Measurements from ENCODE around the gene LDLRAD4. TPM values are rescaled to one million over a fixed set of nuclear protein-coding genes. Genes with fewer than 3 reads are reported as not detected.

The LDLRAD4 gene
- polyA plus RNA-seq, 4 donors, result 10.5 to 11.6 (median 11.5) TPM

- DNase-seq (ENCODE audit: low read depth in 4 of 4, low spot score in 3 of 4), result no peak
These were observed 320.5 kb downstream of the LDLRAD4 start for GRCh38 chr18:13539050-13539449.

GRCh38 chr18:13539843-13540476 lies 321.4 kb downstream of the LDLRAD4 start:
- DNase-seq (ENCODE audit: low read depth in 4 of 4, low spot score in 3 of 4), result no peak

- no peak for DNase-seq (ENCODE audit: low read depth in 4 of 4, low spot score in 3 of 4)
These were observed 322.1 kb downstream of the LDLRAD4 start for GRCh38 chr18:13540477-13541182.

GRCh38 chr18:13541621-13542519 lies 323.3 kb downstream of the LDLRAD4 start:
- DNase-seq (ENCODE audit: low read depth in 4 of 4, low spot score in 3 of 4), result no peak

- no peak for DNase-seq (ENCODE audit: low read depth in 4 of 4, low spot score in 3 of 4)
These were observed 323.9 kb downstream of the LDLRAD4 start for GRCh38 chr18:13542520-13542847.

- no peak for DNase-seq (ENCODE audit: low read depth in 4 of 4, low spot score in 3 of 4)
These were observed 324.6 kb downstream of the LDLRAD4 start for GRCh38 chr18:13543144-13543543.

- DNase-seq (ENCODE audit: low read depth in 4 of 4, low spot score in 3 of 4), result no peak
These were observed 325.5 kb downstream of the LDLRAD4 start for GRCh38 chr18:13543811-13544732.

- no peak for DNase-seq (ENCODE audit: low read depth in 4 of 4, low spot score in 3 of 4)
These were observed 326.4 kb downstream of the LDLRAD4 start for GRCh38 chr18:13544953-13545352.

GRCh38 chr18:13545514-13545913 lies 327.0 kb downstream of the LDLRAD4 start:
- no peak for DNase-seq (ENCODE audit: low read depth in 4 of 4, low spot score in 3 of 4)

- no peak for DNase-seq (ENCODE audit: low read depth in 4 of 4, low spot score in 3 of 4)
These were observed 327.4 kb downstream of the LDLRAD4 start for GRCh38 chr18:13545955-13546354.

GRCh38 chr18:13546638-13547037 lies 328.1 kb downstream of the LDLRAD4 start:
- DNase-seq (ENCODE audit: low read depth in 4 of 4, low spot score in 3 of 4), result no peak

- DNase-seq (ENCODE audit: low read depth in 4 of 4, low spot score in 3 of 4), result no peak
These were observed 328.8 kb downstream of the LDLRAD4 start for GRCh38 chr18:13547347-13547746.

GRCh38 chr18:13548106-13548819 lies 329.7 kb downstream of the LDLRAD4 start:
- DNase-seq (ENCODE audit: low read depth in 4 of 4, low spot score in 3 of 4), result no peak

GRCh38 chr18:13548966-13549879 lies 330.7 kb downstream of the LDLRAD4 start:
- DNase-seq (ENCODE audit: low read depth in 4 of 4, low spot score in 3 of 4), result no peak

GRCh38 chr18:13549880-13550232 lies 331.3 kb downstream of the LDLRAD4 start:
- DNase-seq (ENCODE audit: low read depth in 4 of 4, low spot score in 3 of 4), result no peak

GRCh38 chr18:13550418-13551304 lies 332.1 kb downstream of the LDLRAD4 start:
- no peak for DNase-seq (ENCODE audit: low read depth in 4 of 4, low spot score in 3 of 4)

GRCh38 chr18:13551305-13551603 lies 332.7 kb downstream of the LDLRAD4 start:
- DNase-seq (ENCODE audit: low read depth in 4 of 4, low spot score in 3 of 4), result no peak

Data from right renal pelvis (tissue), 4 donors.